ENCODE measurements around the gene ROCK2. TPM values are rescaled to one million over a fixed set of nuclear protein-coding genes. Genes with fewer than 3 reads are reported as not detected.

The ROCK2 gene
- total and polyA plus RNA-seq, 2 of the 8 experiments (the other 6 are each of a cell fraction or from before 2014, with no cell fraction given) = 2.7 to 29.0 TPM

DNA sequence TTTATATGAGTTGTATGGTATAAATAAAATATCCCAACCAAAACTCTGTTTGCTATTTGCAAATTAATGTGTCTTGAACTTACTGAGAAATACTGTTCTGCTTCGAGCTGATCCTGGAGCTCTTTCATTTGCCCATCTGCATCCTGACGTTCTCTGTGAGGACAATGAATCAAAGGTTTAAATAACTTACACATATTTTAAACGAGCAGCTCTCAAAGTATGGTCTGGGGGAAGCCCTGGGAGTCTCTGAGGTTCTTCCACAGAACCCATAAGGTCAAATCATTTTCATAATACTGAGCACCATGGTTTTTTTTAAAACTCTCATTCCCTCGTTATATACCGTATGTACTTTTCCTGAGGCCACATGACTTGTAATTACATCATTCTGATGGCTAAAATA lies 142.5 kb downstream of the ROCK2 start:
- DNase-seq (ENCODE audit: low read depth in 1 of 2, low spot score in 2 of 2) = no peak
- no peaks in the 10 kb centered on the region for H3K27me3 ChIP-seq (replicated peaks in 1 of 4; ENCODE audit: control insufficient read depth in 3 of 4, extremely low read depth in 1 of 4, insufficient read depth in 3 of 4, low read length in 3 of 4)
- H3K23ac ChIP-seq (ENCODE audit: insufficient read length) = no peak overlapping the region
- no peak overlapping the region for H2BK5ac ChIP-seq (ENCODE audit: low read depth, low read length)
- no peak overlapping the region for H4K8ac ChIP-seq (ENCODE audit: extremely low read depth, insufficient read depth, low read length)
- no peak overlapping the region for H2BK20ac ChIP-seq (ENCODE audit: low read length)
- WGBS, 2 experiments (ENCODE audit: extremely low coverage in 1 of 2, insufficient coverage in 1 of 2, insufficient read length in 1 of 2, insufficient replicate concordance in 2 of 2, low coverage in 1 of 2, low lambda C conversion rate in 2 of 2, missing lambda C conversion rate in 1 of 2) = 85% methylated on average over 5 of the region's 5 CpGs; no CpG with 5 or more reads in 1 of the 2 experiments
- H2AFZ ChIP-seq (ENCODE audit: low read length) = no peak overlapping the region
- H3K9me3 ChIP-seq (ENCODE audit: insufficient read depth in 2 of 2, low read depth in 1 of 2, low read length in 1 of 2) = no peaks in the 10 kb centered on the region
- no peaks in the 10 kb centered on the region for H3K79me1 ChIP-seq (ENCODE audit: low read depth, low read length)
- ChIA-PET POLR2A (ENCODE audit: partially characterized antibody) (interaction anchor here (0.6 kb wide), 1 partner anchor 57 kb away, joined by 3 read pairs; no protein-coding TSS in a partner anchor), CTCF (ENCODE audit: partially characterized antibody) (interaction anchor here (0.8 kb wide), 1 partner anchor 275 kb away, joined by 3 read pairs; no protein-coding TSS in a partner anchor)
- no peak overlapping the region for H2BK15ac ChIP-seq (ENCODE audit: low read length)
- no peak overlapping the region for H3K4ac ChIP-seq (replicated peaks; ENCODE audit: insufficient read length, low read depth, low read length)
- H3K27ac ChIP-seq (ENCODE audit: low read depth, low read length) = no peak overlapping the region
- H2AK5ac ChIP-seq (ENCODE audit: low read depth, low read length) = no peak overlapping the region
- no peaks in the 10 kb centered on the region for H4K20me1 ChIP-seq (replicated peaks in 1 of 2; ENCODE audit: control insufficient read depth in 1 of 2, insufficient read depth in 2 of 2, low read length in 2 of 2)
- H3K4me1 ChIP-seq (replicated peaks in 1 of 4; ENCODE audit: control insufficient read depth in 3 of 4, insufficient read depth in 4 of 4, low read length in 3 of 4) = no peaks in the 10 kb centered on the region
- no peaks in the 10 kb centered on the region for H3K23me2 ChIP-seq (ENCODE audit: low read depth, low read length)
- H4K91ac ChIP-seq (replicated peaks; ENCODE audit: insufficient read length, low read length) = no peak overlapping the region
- H3K56ac ChIP-seq (replicated peaks; ENCODE audit: insufficient read length, low read depth, low read length) = no peak overlapping the region
- H3K14ac ChIP-seq (ENCODE audit: insufficient read length) = no peak overlapping the region
- H2BK120ac ChIP-seq (replicated peaks; ENCODE audit: low read depth, low read length) = no peak overlapping the region
- no peak for FAIRE-seq
- H3K79me2 ChIP-seq (ENCODE audit: control insufficient read depth in 1 of 2, insufficient read depth in 2 of 2, low read length in 2 of 2) = no peaks in the 10 kb centered on the region
- peaks cover 0 to 40% (median 6%) of the 10 kb centered on the region in 4 experiments; a peak in 5 of 8 replicates for H3K36me3 ChIP-seq (ENCODE audit: control insufficient read depth in 2 of 4, insufficient read depth in 4 of 4, low read length in 3 of 4)
- no peak overlapping the region for H3K9ac ChIP-seq (replicated peaks in 1 of 4; ENCODE audit: extremely low read depth in 1 of 4, low read depth in 3 of 4, low read length in 3 of 4)
- no peak overlapping the region for H3K4me2 ChIP-seq (ENCODE audit: insufficient read depth in 1 of 2, low read depth in 2 of 2, low read length in 2 of 2)
- H4K5ac ChIP-seq (ENCODE audit: insufficient read length, low read depth, low read length) = no peak overlapping the region
- H3K4me3 ChIP-seq (ENCODE audit: extremely low read depth in 1 of 4, insufficient read depth in 2 of 4, low read depth in 3 of 4, low read length in 4 of 4) = no peak overlapping the region
- no peak overlapping the region for H3K18ac ChIP-seq (ENCODE audit: extremely low read depth, low read length)
- H2BK12ac ChIP-seq (ENCODE audit: low read depth, low read length) = no peak overlapping the region
- no peak for TF ChIP-seq JUN (IDR thresholded peaks at IDR 0.05; ENCODE audit: low read depth, low read length)
- TF ChIP-seq RBBP5 (IDR thresholded peaks at IDR 0.05; ENCODE audit: borderline replicate concordance, low read depth, low read length) = no peak

Measured in H1 (cell line).